Heart left ventricle (tissue), 13 donors: Measurements from ENCODE around the gene ANK3.

ENCODE experiments used
- CTCF ChIP-seq, 12 donors: fragments of 200-600 bp; sonication (generic) in 4 of 12; IDR thresholded peaks; one replicate each; pipeline versions ENCODE4 v1.5.0 to v1.8.0; 2018 to 2022; ENCODE audit warnings: antibody characterized with exemption in 12 of 12, mild to moderate bottlenecking in 5 of 12
- POLR2A ChIP-seq, 2 donors: fragments of 450-650 bp; IDR thresholded peaks; one replicate each; pipeline ENCODE4 v1.6.1; 2017; ENCODE audit warnings: antibody characterized with exemption in 2 of 2, mild to moderate bottlenecking in 2 of 2, moderate library complexity in 2 of 2
- donor health status: ischemic (EF 13 %, LVEDD 7.1; RV severe dilation, severe dysfunction).
- donor health status: DM: no; HTN: yes; CAD: no.
- donor health status: DM: no; HTN: no; CAD: no.
- donor health status: ischemic (EF 25% LVEDD 6.9; RV normal size, moderate dysfunction).
- donor health status: ischemic (EF 25% LVEDD 5.7; RV mildly dilated, moderate dysfunction).
- donor health status: ischemic (EF 35%, LVEDD 5.7; RV mildly dilated, moderate dysfunction).
- donor health status: nonischemic (EF 11% LVEDD 7.7; RV severe dilation, severe dysfunction).
- donor health status: DM: yes; HTN: yes; CAD: no.
- donor health status: PGD.
- donor health status: ischemic (EF 29% LVEDD 5.4; RV normal size, mild dysfunction).
- donor health status: nonischemic (EF 23%, LVEDD 6.1; RV moderate dilation, normal function).

DNA sequence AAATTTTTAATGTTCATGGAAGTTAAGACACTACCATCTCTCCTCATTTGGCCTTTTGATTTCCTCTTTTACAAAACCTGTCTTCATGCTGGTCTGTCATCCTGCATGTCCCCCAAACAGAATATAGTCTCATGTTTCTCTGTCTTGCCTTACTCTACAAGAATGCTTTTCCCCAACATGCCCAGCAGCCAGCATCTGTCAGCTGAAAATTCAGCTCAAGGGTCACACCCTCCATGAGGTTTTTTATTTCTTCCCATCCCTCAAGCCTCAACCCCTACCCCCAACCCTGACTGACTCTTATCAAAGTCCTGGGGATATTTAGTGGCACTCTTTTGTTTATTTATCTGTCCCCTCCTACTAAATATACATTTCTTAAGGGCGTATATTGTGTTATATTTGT lies 202.0 kb downstream of the ANK3 start:
- TF ChIP-seq CTCF (IDR thresholded peaks at IDR 0.05) (no peak), POLR2A (IDR thresholded peaks at IDR 0.05) (no peak)
